Activated T-helper 1 cell treated with Interleukin-2 at 50 U/mL for 16 hours (primary cell): ENCODE measurements around the gene GRID1.
"Not testable (repeated sequence)": the region's sequence is repeated elsewhere in the genome, so short reads cannot be mapped to it uniquely, and the experiment has no call there.

ENCODE experiments used
- DNase-seq: peaks from one replicate; pipeline ENCODE4 v3.0.0-alpha.2; 2020; ENCODE audit warnings: low read depth

Gene GRID1

DNA sequence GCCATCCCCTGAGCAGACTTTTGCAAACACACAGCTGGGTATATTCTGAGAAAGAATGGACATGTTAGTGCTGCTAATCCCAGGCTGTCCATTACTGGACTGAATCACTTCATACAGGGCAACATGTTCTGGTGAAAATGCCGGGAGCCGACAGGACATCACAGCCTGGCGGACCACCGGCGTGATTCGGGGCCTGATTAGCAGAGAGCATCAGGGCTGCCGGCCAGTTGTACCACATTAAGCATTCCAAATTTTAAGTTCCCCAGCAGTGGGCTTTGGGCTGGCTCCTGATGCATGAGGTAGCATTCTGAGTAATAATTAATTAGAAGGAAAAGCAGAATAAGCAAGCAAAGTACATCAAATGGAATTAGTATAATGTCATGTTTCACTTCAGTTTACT is 229.0 kb downstream of the GRID1 start:
- no peak for DNase-seq

DNA sequence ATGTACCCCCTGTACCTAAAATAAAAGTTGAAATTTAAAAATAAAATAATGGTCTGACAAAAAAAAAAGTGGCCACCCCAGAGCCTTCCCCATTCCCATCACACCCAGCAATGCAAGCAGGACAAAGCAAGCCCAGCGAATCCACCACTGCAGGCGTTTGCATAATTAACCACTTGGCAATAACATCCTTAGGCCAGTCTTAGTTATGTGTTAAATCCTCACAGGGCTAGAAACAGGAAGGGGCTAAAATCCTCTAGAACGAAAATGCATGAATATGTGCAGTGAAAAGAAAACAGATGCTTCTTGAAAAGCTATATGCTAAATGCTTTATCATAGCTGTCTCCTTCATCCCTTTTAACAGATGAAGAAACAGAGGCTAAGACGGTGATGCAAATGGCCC is 229.7 kb downstream of the GRID1 start:
- no peak for DNase-seq

- DNase-seq: no peak
These were observed 231.4 kb downstream of the GRID1 start for GRCh38 chr10:86135191-86135590.

DNA sequence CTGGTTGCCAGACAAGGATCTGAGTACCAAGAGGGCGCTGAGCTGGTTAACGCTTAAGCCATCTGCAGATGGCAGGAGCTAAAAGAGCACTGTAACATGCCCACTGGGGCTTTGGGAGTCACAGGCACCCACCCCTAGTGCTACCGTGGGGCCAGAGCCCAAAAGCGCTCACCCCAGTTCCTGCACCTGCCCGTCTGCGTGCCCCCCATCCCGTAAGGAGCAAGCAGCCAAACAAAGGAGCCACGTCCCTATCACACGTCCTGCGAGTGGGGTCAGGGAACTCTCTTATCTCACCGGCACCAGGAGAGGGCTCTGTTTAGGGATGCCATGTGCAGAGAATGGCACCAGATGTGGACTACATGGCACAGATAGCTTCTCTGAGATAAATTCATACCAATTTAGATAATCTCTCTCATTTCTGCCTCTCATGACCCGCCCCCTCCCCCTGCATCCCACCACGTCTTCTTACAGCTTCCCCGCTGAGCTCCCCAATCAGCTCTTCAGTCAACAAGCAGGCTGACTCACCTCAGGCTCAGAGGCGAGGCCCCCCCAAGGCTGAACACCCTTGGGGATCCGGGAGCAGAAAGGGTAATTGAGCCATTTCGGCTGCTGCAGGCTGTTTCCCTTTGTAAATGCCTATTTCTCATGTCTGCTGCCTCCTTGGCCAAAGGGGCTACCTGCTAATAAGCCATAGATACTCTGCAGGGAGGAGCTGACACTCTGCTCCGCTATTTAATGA is 235.7 kb downstream of the GRID1 start:
- no peak for DNase-seq

- no peak for DNase-seq
These were observed 236.6 kb downstream of the GRID1 start for GRCh38 chr10:86130041-86130440.

DNA sequence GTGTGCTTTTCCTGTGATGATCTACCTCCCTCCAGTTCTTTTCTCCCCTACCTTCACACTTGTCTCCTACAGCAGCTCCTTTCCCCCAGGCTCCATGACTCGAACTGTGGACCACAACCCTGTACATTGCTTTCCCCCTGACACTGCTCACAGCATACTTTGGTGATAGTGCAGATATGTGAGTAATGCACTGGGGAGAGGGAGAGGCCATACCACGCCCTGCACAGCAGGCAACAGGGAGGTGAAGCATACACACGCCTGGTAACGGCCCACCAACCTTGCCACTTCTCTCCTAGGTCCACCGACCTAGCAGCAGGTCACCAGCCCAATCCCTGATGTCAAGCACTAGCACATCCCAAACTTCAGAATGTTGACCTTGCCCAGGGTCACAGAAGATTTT is 238.2 kb downstream of the GRID1 start:
- DNase-seq: no peak

- DNase-seq: no peak
These were observed 239.2 kb downstream of the GRID1 start for GRCh38 chr10:86127274-86127819.

GRCh38 chr10:86124734-86125133 is 241.9 kb downstream of the GRID1 start:
- DNase-seq: no peak

DNA sequence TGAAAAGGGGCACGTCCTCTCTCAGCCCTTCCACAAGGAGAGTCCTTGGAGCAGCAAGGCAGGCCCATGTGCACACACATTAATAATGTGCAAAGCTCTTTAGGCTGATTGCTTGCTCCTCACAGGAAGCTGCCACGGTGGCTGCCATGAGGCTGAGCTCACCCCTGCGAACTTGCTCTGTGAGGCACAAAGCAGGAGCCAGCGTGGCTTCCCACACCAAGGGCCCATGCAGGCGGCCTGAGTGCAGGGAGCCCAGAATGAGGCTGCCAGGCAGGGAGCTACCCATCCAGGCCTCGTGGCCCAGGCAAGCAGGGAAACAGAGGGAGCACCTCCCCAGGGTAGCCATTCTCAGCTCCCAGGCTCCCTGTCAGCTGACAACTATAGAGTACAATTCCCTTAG is 242.9 kb downstream of the GRID1 start:
- no peak for DNase-seq

DNA sequence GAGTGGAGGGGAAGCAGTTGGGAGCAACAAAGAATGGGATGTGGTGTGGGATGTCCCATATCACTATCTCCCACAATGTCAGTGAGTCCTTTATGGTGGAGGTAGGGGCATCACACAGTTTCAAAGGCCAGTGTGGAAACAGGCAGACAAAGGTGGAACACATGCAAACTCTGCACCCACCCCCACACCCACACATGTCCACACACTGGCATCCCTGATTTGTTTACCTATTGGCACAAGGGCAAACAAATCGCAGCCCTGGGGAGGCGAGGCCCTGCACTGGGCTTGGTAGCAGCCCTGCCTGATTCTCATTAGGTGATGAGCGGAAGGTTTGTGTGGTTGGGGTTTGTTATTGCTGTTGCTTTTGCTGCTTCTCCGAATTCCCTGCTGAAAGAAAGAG is 243.3 kb downstream of the GRID1 start:
- no peak for DNase-seq

GRCh38 chr10:86122646-86123045 is 243.9 kb downstream of the GRID1 start:
- no peak for DNase-seq

GRCh38 chr10:86121200-86121599 is 245.4 kb downstream of the GRID1 start:
- DNase-seq: no peak

DNA sequence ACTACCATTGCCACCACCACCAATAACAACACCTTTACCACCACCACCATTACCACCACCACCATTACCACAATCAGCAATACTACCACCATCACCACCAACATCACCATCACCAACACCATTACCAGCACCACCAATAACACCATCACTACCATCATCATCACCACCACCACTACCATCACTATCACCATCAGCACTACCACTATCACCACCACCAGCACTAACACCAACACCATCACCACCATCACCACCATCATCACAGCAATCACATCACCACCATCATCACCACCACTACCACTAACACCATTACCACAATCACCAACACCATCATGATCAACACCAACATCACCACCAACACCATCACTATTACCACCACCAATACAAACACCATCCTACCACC is 249.5 kb downstream of the GRID1 start:
- DNase-seq: no peak

DNA sequence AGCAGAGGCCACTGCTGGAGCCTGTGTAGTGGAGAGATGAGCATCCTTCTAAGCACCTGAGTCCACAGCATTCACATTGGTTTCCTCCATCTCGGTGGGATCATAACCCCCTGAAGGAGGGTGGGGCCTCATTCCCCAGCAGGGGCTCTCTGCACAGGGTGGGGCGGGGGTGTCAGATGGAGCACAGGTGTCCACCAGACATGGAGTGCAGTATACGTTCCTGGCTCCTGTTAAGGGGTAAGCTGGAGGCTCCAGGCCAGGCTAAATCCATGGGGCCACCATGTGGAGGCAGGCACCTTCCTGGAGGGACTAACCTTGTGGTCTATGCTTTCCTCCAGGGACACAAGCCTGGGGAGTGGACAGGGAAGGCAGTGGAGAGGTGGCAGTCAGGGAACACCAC is 252.6 kb downstream of the GRID1 start:
- no peak for DNase-seq

GRCh38 chr10:86113501-86113900 is 253.1 kb downstream of the GRID1 start:
- no peak for DNase-seq

GRCh38 chr10:86113044-86113443 is 253.6 kb downstream of the GRID1 start:
- DNase-seq: no peak

- no peak for DNase-seq
These were observed 254.6 kb downstream of the GRID1 start for GRCh38 chr10:86111902-86112545.

DNA sequence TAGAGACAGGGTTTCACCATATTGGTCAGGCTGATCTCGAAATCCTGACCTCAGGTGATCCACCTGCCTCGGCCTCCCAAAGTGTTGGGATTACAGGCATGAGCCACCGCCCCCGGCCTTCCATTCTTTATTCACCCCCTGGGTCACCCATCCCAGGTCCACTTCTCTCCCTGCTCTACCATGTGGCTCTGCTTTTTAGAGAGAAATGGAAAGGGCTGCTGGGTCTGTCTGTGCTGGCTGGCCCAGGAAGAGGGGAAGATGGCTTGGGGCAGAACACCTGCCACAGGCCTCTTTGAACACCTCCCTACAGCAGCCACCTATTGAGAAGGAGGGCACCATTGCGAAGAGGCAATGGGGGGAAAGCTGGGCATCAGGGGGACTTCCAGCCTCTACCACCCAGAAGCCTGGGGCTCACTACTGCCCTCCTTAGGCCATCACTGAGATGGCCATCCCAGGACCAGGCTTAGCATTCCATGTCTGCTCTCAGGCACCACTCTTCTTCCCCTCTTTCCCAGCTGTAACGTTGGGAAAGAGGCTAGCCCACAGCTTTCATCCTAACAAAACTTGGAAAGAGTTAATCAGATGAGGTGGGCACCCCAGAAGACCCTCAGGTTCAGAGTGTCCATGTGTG is 256.3 kb downstream of the GRID1 start:
- DNase-seq: no peak

DNA sequence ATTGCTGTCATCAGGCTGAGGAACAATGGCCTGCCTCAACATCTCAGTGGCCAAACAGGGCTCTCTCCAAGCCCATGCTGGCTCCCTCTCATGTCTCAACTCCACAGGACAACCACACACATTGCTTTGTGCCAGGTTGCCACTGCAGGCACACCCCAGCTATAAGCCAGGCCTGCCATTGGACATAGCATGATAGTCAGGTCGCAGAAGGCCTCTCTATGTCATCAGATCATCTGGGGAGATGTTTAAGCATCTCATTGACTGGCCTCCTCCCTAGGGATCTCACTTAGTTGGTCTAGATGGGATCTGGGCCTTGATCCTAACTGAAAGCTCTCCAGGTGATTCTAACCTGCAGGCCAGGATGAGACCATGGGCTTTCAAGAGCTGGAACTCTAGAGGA is 257.2 kb downstream of the GRID1 start:
- DNase-seq: no peak

- DNase-seq: no peak
These were observed 257.9 kb downstream of the GRID1 start for GRCh38 chr10:86108696-86109095.

DNA sequence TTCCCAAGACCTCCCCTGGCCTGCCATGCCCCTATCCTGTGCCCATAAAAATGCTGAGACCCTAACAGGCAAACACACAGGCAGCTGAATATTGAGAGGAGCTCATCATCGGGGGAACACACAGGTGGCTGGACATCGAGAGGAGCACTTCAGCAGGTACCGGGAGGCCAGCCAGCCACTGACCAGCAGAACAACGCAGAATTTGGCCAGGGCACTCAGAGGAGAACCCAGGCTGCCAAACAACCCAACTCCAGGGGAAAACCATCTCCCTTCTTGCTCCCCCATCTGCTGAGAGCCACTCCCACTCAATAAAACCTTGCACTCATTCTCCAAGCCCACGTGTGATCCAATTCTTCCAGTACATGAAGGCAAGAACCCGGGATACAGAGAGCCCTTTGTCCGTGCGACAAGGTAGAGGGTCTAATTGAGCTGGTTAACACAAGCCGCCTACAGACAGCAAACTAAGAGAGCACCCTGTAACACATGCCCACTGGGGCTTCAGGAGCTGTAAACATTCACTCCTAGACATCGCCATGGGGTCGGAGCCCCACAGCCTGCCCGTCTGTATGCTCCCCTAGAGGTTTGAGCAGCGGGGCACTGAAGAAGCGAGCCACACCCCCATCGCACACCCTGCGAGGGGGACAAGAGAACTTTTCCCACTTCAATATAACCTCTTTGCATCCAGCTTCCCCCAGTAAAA is 258.8 kb downstream of the GRID1 start:
- not testable (repeated sequence) for DNase-seq

DNA sequence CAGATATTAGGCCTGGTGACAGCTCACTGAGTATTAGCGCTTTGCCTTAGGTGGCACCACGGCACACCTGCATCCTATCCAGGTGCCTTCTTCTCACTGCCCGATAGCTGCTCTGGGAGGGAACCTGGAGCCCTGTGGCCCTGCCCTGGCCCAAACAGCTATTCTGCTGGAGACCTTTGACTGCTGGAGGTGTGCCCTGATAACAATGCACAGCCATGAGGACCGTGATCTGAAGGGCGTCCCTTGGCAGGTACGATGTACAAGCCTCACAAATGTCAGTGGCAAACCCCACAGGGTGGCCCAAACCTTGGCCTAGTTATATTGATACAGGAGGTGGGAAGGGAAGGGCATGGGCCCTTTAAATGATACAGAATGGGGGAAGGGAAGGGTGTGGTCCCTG is 259.5 kb downstream of the GRID1 start:
- DNase-seq: no peak

- no peak for DNase-seq
These were observed 260.0 kb downstream of the GRID1 start for GRCh38 chr10:86106616-86107015.
